LNCaP clone FGC (cell line): ENCODE results near the gene FHIT.

ENCODE experiments used
- DNase-seq: peaks from one replicate; pipeline ENCODE4 v3.0.0-alpha.2; 2011; ENCODE audit warnings: low read depth
- H3K4me3 ChIP-seq: 2 replicates; pipeline ENCODE4 v1.5.1; 2011; ENCODE audit warnings: mild to moderate bottlenecking, low read depth, low read length, control low read depth
- TF ChIP-seq, protein P1 (sequence below): IDR thresholded peaks from 2 replicates; pipeline ENCODE4 v1.5.1; 2012; ENCODE audit warnings: mild to moderate bottlenecking; ENCODE audit not compliant: control insufficient read depth, insufficient read depth; ENCODE audit errors: extremely low read depth

The FHIT gene

DNA sequence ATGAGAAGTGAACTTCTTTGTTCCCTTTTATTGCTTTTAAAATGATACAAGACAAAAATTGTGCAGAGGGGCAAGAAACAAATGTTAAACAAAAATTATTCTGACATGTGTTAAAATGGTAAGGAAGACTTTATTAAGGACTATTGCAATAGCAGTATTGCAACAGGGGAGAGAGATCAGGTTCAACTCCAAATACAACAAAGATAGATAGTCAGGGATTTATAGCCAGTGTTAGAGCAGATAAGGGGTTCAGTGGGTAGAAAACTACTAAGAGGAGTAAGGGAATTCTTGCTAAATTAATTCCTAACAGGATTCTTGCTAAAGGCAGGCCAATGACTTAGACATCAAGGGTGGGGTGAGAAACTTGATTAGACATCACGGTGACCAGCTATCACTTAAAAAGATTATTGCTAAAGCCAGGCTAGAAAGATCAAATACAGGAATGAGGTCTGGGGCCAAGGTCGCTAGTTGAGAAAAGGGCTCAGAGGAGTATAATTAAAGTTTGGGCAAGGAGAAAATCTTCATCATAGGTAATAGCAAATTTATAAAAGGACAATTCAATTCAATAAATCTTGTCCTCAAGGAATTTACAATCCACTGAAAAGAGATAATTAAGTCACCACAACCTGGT is 81.5 kb downstream of the FHIT start:
- no peak for DNase-seq
- H3K4me3 ChIP-seq: no peak overlapping the region
- TF ChIP-seq, protein P1, sequence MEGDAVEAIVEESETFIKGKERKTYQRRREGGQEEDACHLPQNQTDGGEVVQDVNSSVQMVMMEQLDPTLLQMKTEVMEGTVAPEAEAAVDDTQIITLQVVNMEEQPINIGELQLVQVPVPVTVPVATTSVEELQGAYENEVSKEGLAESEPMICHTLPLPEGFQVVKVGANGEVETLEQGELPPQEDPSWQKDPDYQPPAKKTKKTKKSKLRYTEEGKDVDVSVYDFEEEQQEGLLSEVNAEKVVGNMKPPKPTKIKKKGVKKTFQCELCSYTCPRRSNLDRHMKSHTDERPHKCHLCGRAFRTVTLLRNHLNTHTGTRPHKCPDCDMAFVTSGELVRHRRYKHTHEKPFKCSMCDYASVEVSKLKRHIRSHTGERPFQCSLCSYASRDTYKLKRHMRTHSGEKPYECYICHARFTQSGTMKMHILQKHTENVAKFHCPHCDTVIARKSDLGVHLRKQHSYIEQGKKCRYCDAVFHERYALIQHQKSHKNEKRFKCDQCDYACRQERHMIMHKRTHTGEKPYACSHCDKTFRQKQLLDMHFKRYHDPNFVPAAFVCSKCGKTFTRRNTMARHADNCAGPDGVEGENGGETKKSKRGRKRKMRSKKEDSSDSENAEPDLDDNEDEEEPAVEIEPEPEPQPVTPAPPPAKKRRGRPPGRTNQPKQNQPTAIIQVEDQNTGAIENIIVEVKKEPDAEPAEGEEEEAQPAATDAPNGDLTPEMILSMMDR: no peak

DNA sequence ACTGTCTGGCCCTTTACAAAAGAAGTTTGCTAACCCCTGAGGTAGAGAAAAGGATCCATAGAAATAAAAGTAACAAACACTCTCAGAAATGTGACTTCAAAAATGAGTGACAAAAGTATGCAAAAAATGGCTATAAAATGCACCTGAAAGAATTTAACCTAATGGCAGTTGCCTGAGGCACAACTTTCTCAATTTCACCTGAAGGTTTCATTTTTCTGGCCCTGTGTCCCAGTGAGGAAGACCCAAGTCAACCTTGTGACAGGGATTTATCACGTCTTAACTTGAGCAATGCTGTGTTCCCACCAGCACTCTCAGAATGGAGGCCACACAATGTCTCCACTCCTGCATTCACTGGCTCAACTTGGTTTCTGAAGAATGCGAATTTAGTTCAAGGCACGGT is 83.0 kb downstream of the FHIT start:
- no peak overlapping the region for H3K4me3 ChIP-seq
- no peak for DNase-seq
- TF ChIP-seq, protein P1: no peak

DNA sequence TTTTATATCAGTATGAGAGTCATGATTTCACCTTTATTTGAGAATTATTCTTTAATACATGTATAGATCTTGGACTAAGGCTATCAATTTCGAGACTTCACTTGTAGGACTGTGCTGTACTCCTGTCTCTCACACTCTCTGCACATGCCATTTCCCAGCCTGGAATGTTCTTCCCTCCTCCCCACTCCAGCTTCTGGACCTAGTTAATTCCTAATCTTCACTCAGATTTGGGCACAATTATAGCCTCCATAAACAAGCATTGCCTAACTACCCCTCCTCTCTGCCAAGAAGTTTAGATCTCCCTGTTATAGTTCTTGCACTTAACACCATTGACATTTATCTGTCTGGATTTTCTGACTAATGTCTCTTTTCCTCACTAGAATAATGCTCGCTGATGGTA is 88.3 kb downstream of the FHIT start:
- DNase-seq: no peak
- H3K4me3 ChIP-seq: no peak overlapping the region
- TF ChIP-seq, protein P1: no peak

DNA sequence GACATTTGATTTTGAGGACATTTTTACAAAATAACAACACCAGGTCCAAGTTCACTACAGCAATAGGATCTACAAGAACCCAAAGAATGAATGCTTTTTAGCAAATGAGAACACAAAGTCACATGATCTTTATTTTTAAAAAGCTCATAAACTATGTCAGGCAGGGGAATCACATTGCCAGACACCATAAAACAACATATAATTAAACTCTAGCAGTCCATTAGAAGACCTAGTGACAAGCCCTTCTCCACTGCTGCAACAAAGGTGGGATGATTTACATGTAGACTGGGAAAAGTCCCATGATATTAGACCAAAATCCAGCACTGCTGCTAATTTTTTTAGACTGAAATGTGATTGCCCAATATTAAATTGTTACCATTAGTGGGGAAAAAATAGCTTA is 92.6 kb downstream of the FHIT start:
- no peak for DNase-seq
- TF ChIP-seq, protein P1: no peak
- no peak overlapping the region for H3K4me3 ChIP-seq

DNA sequence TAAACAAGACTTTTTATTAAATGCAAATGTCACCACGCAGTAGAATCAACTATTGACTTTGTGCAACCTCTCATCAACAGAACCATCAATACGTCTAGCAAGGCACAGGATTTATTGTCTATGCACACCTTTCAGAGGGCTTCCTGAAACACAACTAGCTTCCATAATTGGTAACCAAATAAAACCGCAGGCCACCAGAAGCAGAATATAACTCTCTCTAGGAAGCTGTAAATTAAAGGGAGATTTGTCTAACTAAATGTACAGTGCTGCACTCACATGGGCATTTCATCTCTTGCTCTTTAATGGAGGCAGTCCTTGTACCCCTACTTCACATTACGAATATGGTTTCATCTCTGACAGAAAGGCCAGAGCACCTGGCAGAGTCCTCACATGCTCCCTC is 93.0 kb downstream of the FHIT start:
- no peak overlapping the region for H3K4me3 ChIP-seq
- TF ChIP-seq, protein P1: no peak
- no peak for DNase-seq

DNA sequence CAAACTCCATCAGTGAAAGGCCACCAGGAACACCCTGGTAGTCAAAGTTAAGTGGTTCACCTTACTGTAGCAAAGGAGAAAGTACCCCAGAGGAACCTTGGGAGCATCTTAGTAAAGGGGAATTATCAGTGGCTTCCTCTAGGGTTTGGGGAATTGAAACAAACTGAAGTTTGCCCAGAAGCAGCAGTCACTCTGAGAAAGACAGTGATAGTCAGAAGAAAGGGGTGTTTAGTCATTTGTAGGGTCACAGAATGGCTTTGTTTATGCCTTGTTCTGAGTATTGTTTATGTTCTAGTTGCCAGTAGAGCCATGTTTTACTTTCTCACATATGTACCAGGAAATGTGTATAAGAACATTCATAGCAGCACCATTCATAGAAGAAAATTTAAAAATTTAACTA is 93.8 kb downstream of the FHIT start:
- no peak overlapping the region for H3K4me3 ChIP-seq
- TF ChIP-seq, protein P1: no peak
- no peak for DNase-seq

DNA sequence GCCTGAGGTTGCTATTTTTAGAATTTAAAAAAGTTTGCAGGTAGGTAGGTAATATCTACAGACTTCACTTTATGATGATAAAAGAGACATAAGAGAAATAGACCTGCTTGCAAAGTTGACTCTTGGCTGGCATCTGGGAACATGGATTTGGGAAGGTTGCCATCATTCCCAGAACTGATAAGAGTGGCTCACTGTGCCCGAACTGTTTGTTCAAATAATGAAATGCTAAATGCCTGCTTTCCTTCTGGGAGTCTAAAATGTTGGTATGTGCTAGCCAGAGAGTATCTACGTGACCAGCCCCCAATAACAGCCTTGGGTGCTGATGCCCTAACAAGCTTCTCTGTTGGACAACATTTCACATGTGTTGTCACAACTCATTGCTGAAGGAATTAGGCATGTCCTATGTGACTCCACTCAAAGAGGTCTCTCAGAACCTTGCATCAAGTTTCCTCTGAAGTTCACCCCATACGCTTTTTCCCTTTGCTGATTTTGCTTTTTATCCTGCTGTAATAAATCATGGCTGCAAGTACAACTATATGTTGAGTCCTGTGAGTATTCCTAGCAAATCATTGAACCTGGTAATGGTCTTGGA is 95.5 kb downstream of the FHIT start:
- peak; percentile 81 for DNase-seq
- no peak overlapping the region for H3K4me3 ChIP-seq
- TF ChIP-seq, protein P1: no peak
